GM23248 (cell line): Measurements from ENCODE around the gene STKLD1.

Experiments
- EZH2 ChIP-seq: fragments of 200-600 bp; sonication (generic); IDR thresholded peaks from 2 replicates; pipeline ENCODE4 v1.6.1; 2018; ENCODE audit warnings: antibody characterized with exemption, mild to moderate bottlenecking; ENCODE audit not compliant: insufficient read depth, poor library complexity, severe bottlenecking
- EZH2phosphoT487 ChIP-seq: fragments of 200-600 bp; sonication (generic); IDR thresholded peaks from 2 replicates; pipeline ENCODE4 v1.6.1; 2018; ENCODE audit warnings: antibody characterized with exemption, moderate library complexity, mild to moderate bottlenecking, low read depth; ENCODE audit not compliant: insufficient read depth

GRCh38 chr9:133331641-133332380, 44.4 kb upstream of the STKLD1 start:
- TF ChIP-seq EZH2 (no peak), EZH2phosphoT487 (no peak)
